ENCODE results near the gene POLG2. TPM values are rescaled to one million over a fixed set of nuclear protein-coding genes. Genes with fewer than 3 reads are reported as not detected.

Gene POLG2
- total RNA-seq, 4 donors from 2014 or later = 4.8 to 10.8 (median 6.3) TPM

DNA sequence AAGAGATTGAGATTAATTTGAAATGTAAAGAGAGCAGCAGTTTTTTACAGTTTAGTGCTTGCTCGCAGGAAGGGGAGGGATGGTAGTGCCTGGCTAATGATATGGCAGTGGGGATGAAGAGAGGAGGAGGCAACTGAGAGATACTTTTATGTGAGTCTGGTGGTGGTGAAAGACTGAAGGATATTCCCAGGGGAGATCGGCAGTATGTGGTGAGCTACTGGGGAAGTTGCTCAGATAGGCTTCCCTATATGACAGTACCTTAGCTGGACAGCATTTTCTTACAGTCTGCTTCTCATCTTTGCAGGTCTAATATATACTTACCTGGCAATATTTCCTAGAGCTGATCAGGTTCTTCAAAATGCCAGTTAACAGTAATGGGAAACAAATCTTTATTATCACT is 18.6 kb upstream of the POLG2 start:
- peaks cover 0 to 68% (median 29%) of the 10 kb centered on the region in 4 donors for H3K36me3 ChIP-seq
- no peaks in the 10 kb centered on the region for H3K27me3 ChIP-seq
- H3K4me1 ChIP-seq = no peaks in the 10 kb centered on the region
- intact Hi-C loops (cut with DNase I; ENCODE audit: low total_unique reads) = no loop called here
- H3K9me3 ChIP-seq = no peaks in the 10 kb centered on the region
- no peak for DNase-seq
- H3K4me3 ChIP-seq = no peak overlapping the region
- H3K27ac ChIP-seq = no peak overlapping the region
- WGBS, 2 donors (ENCODE audit: low coverage in 1 of 2) = 78 to 86% methylated on average over 1 to 2 of the region's 2 CpGs
- in situ Hi-C loops (cut with MboI; ENCODE audit: low pct_ligation_motif_present in 1 of 4, low pct_unique_long_range_greater_than_20kb in 1 of 4, low sequenced_read_pairs in 3 of 4) = no loop called here
- TF ChIP-seq CTCF (IDR thresholded peaks at IDR 0.05) = no peak
- no peak for TF ChIP-seq EP300 (IDR thresholded peaks at IDR 0.05; ENCODE audit: low read depth)
- no peak for TF ChIP-seq POLR2AphosphoS5 (IDR thresholded peaks at IDR 0.05)
- no peak for TF ChIP-seq POLR2A (IDR thresholded peaks at IDR 0.05)

DNA sequence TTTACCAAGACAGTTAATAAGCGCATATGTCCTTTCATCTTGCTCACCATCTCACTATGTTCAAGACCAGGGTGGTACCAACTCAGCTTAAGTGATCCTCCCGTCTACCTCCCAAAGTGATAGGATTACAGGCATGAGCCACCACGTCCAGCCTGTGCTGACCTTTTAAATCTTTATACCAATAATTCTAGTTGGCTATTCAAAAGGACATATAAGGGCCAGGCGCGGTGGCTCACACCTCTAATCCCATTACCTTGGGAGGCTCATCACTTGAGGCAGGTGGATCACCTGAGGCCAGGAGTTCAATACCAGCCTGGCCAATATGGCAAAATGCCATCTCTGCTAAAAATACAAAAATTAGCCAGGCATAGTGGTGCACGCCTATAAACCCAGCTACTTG is 12.3 kb upstream of the POLG2 start:
- no peak overlapping the region for H3K27ac ChIP-seq
- in situ Hi-C loops (cut with MboI; ENCODE audit: low pct_ligation_motif_present in 1 of 4, low pct_unique_long_range_greater_than_20kb in 1 of 4, low sequenced_read_pairs in 3 of 4) = no loop called here
- no peak for TF ChIP-seq POLR2A (IDR thresholded peaks at IDR 0.05)
- TF ChIP-seq CTCF (IDR thresholded peaks at IDR 0.05) = no peak
- TF ChIP-seq EP300 (IDR thresholded peaks at IDR 0.05; ENCODE audit: low read depth) = no peak
- no peak for TF ChIP-seq POLR2AphosphoS5 (IDR thresholded peaks at IDR 0.05)
- no peak for DNase-seq
- 85 to 90% methylated on average over 6 of the region's 6 CpGs for WGBS, 2 donors (ENCODE audit: low coverage in 1 of 2)
- no peaks in the 10 kb centered on the region for H3K9me3 ChIP-seq
- H3K4me3 ChIP-seq = no peak overlapping the region
- peaks cover 13 to 27% (median 20%) of the 10 kb centered on the region in 4 donors for H3K4me1 ChIP-seq
- peaks cover 0 to 27% (median 13%) of the 10 kb centered on the region in 4 donors for H3K36me3 ChIP-seq
- H3K27me3 ChIP-seq = no peaks in the 10 kb centered on the region
- intact Hi-C loops (cut with DNase I; ENCODE audit: low total_unique reads) = no loop called here

- H3K4me1 ChIP-seq = peaks cover 18 to 32% (median 24%) of the 10 kb centered on the region in 4 donors
- no peaks in the 10 kb centered on the region for H3K9me3 ChIP-seq
- H3K36me3 ChIP-seq = peaks cover 0 to 27% (median 13%) of the 10 kb centered on the region in 4 donors
- WGBS, 2 donors (ENCODE audit: low coverage in 1 of 2) = 73 to 96% methylated on average over 2 of the region's 2 CpGs
- H3K27ac ChIP-seq = no peak overlapping the region
- TF ChIP-seq POLR2A (IDR thresholded peaks at IDR 0.05) (no peak), EP300 (IDR thresholded peaks at IDR 0.05; ENCODE audit: low read depth) (no peak), POLR2AphosphoS5 (IDR thresholded peaks at IDR 0.05) (no peak), CTCF (IDR thresholded peaks at IDR 0.05) (no peak)
- in situ Hi-C loops (cut with MboI; ENCODE audit: low pct_ligation_motif_present in 1 of 4, low pct_unique_long_range_greater_than_20kb in 1 of 4, low sequenced_read_pairs in 3 of 4) (no loop called here), intact Hi-C loops (cut with DNase I; ENCODE audit: low total_unique reads) (no loop called here)
- no peaks in the 10 kb centered on the region for H3K27me3 ChIP-seq
- no peak for DNase-seq
- peak overlapping the region in 1 of 4 donors; percentile 95 for H3K4me3 ChIP-seq
Measured at GRCh38 chr17:64508683-64509082, 11.8 kb upstream of the POLG2 start.

DNA sequence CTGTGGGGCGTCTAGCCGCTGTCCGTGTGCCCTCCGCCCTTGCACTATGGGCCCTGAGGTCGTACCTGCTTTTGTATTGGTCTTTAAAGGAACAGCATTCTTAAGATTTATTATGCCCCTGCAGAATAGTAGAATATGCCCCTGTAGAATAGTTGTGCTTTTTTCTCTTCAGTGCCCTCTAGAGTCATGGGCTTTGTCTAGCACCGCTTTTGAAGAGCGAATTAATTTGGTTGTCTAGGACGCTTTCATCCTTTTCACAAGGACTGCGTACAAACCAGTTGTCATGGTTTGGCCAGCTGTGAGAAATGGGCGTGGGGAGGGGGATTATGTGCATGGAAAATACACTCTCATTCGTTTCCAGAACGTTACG is 10.5 kb upstream of the POLG2 start:
- H3K27me3 ChIP-seq = no peaks in the 10 kb centered on the region
- 0% methylated on average over 2 to 13 of the region's 13 CpGs for WGBS, 2 donors (ENCODE audit: low coverage in 1 of 2)
- peak overlapping the region; percentile 78 to 95 (median 92) for H3K4me3 ChIP-seq
- no peaks in the 10 kb centered on the region for H3K9me3 ChIP-seq
- in situ Hi-C loops (cut with MboI; ENCODE audit: low pct_ligation_motif_present in 1 of 4, low pct_unique_long_range_greater_than_20kb in 1 of 4, low sequenced_read_pairs in 3 of 4) = no loop called here
- DNase-seq = no peak
- H3K36me3 ChIP-seq = peaks cover 0 to 38% (median 22%) of the 10 kb centered on the region in 4 donors
- intact Hi-C loops (cut with DNase I; ENCODE audit: low total_unique reads) = no loop called here
- H3K4me1 ChIP-seq = peaks cover 24 to 45% (median 33%) of the 10 kb centered on the region in 4 donors
- H3K27ac ChIP-seq = peak overlapping the region; percentile 99 to 100 (median 100)
- no peak for TF ChIP-seq EP300 (IDR thresholded peaks at IDR 0.05; ENCODE audit: low read depth)
- TF ChIP-seq POLR2A (IDR thresholded peaks at IDR 0.05) = no peak
- TF ChIP-seq CTCF (IDR thresholded peaks at IDR 0.05) = peak; percentile 25 to 52 (median 45)
- peak in 1 of 3 donors; percentile 19 for TF ChIP-seq POLR2AphosphoS5 (IDR thresholded peaks at IDR 0.05)
